ENCODE measurements around the gene F13A1.

F13A1 gene

GRCh38 chr6:6239598-6240581, 80.6 kb downstream of the F13A1 start:
- DNase-seq: no peak

- no peak for DNase-seq
Observed at GRCh38 chr6:6236730-6237469, 83.6 kb downstream of the F13A1 start.

- DNase-seq: no peak
Observed at GRCh38 chr6:6235786-6236185, 84.7 kb downstream of the F13A1 start.

GRCh38 chr6:6234963-6235362, 85.5 kb downstream of the F13A1 start:
- DNase-seq: no peak

- no peak for DNase-seq
Observed at GRCh38 chr6:6230286-6230685, 90.2 kb downstream of the F13A1 start.

GRCh38 chr6:6227896-6228295, 92.6 kb downstream of the F13A1 start:
- DNase-seq: no peak

GRCh38 chr6:6225885-6226529, 94.5 kb downstream of the F13A1 start:
- no peak for DNase-seq

- DNase-seq: no peak
Observed at GRCh38 chr6:6224933-6225486, 95.5 kb downstream of the F13A1 start.

- DNase-seq: peak; percentile 16
Observed at GRCh38 chr6:6221787-6222535, 98.5 kb downstream of the F13A1 start.

GRCh38 chr6:6220718-6221117, 99.7 kb downstream of the F13A1 start:
- peak; percentile 6 for DNase-seq

GRCh38 chr6:6219716-6220115, 100.7 kb downstream of the F13A1 start:
- DNase-seq: no peak

GRCh38 chr6:6218759-6219085, 101.7 kb downstream of the F13A1 start:
- DNase-seq: no peak

GRCh38 chr6:6217855-6218758, 102.4 kb downstream of the F13A1 start:
- DNase-seq: no peak

GRCh38 chr6:6210994-6211393, 109.5 kb downstream of the F13A1 start:
- no peak for DNase-seq

- DNase-seq: peak; percentile 58
Observed at GRCh38 chr6:6202886-6203285, 117.6 kb downstream of the F13A1 start.

- no peak for DNase-seq
Observed at GRCh38 chr6:6201200-6201599, 119.3 kb downstream of the F13A1 start.

- no peak for DNase-seq
Observed at GRCh38 chr6:6199678-6200077, 120.8 kb downstream of the F13A1 start.

GRCh38 chr6:6196762-6197161, 123.7 kb downstream of the F13A1 start:
- DNase-seq: no peak

- DNase-seq: no peak
Observed at GRCh38 chr6:6195080-6195479, 125.4 kb downstream of the F13A1 start.

- DNase-seq: no peak
Observed at GRCh38 chr6:6193221-6193745, 127.2 kb downstream of the F13A1 start.

GRCh38 chr6:6191909-6192308, 128.6 kb downstream of the F13A1 start:
- DNase-seq: no peak

All from inflammatory macrophage treated with lipopolysaccharide for 4 hours (primary cell).